ENCODE data around the gene BCLAF1. TPM values are rescaled to one million over a fixed set of nuclear protein-coding genes. Genes with fewer than 3 reads are reported as not detected.

Gene BCLAF1
- total and polyA plus RNA-seq, 2 of the 8 experiments (the other 6 are each of a cell fraction or from before 2014, with no cell fraction given): 30.5 to 230 TPM

Small RNAs within 50 kb of the gene (small RNA-seq; reads per million reads assigned to genes)
- not detected for gene AL023284.1 (ENCODE audit: insufficient read depth)

Other genes starting within 250 kb of the BCLAF1 start
- gene MTFR2, start 39.5 kb downstream of the BCLAF1 start, total RNA-seq (2021; fragmentation: NEBNext Ultra II Directional; extraction: Animal tissue kit (Norgen Biotek cat#: 25700)): 8.2 and 8.5 TPM in 2 replicates
- gene MTFR2, start 39.5 kb downstream of the BCLAF1 start, polyA plus RNA-seq (2011; rRNA removed): 10.7 and 11.1 TPM in 2 replicates

All from H1 (cell line).